22Rv1 (cell line): Measurements from ENCODE around the gene PKNOX1.
"Not testable (repeated sequence)": the region's sequence is repeated elsewhere in the genome, so short reads cannot be mapped to it uniquely, and the experiment has no call there.

Source experiments
- H3K27ac ChIP-seq: fragments of 450-650 bp; 2 replicates; pipeline ENCODE4 v1.5.1; 2017
- CTCF ChIP-seq: fragments of 450-650 bp; IDR thresholded peaks from 2 replicates; pipeline ENCODE4 v1.5.1; 2017; ENCODE audit warnings: mild to moderate bottlenecking
- ZFX ChIP-seq: fragments of 450-650 bp; IDR thresholded peaks from 2 replicates; pipeline ENCODE4 v1.6.1; 2017; ENCODE audit warnings: antibody characterized with exemption, borderline replicate concordance

PKNOX1 gene

GRCh38 chr21:42959728-42960127, 14.6 kb upstream of the PKNOX1 start:
- no peak overlapping the region for H3K27ac ChIP-seq
- no peak for TF ChIP-seq CTCF
- no peak for TF ChIP-seq ZFX

GRCh38 chr21:42962380-42963007, 11.9 kb upstream of the PKNOX1 start:
- no peak overlapping the region for H3K27ac ChIP-seq
- TF ChIP-seq CTCF, result no peak
- TF ChIP-seq ZFX, result no peak

- TF ChIP-seq CTCF, result no peak
- no peak for TF ChIP-seq ZFX
- H3K27ac ChIP-seq, result no peak overlapping the region
Measured at GRCh38 chr21:42964086-42964485, 10.3 kb upstream of the PKNOX1 start.

GRCh38 chr21:42964546-42965210, 9.7 kb upstream of the PKNOX1 start:
- no peak for TF ChIP-seq CTCF
- TF ChIP-seq ZFX, result no peak
- no peak overlapping the region for H3K27ac ChIP-seq

GRCh38 chr21:42965211-42965560, 9.2 kb upstream of the PKNOX1 start:
- no peak for TF ChIP-seq ZFX
- TF ChIP-seq CTCF, result no peak
- no peak overlapping the region for H3K27ac ChIP-seq

- H3K27ac ChIP-seq, result not testable (repeated sequence)
Measured at GRCh38 chr21:42967616-42968015, 6.7 kb upstream of the PKNOX1 start.

- no peak for TF ChIP-seq CTCF
- no peak for TF ChIP-seq ZFX
- no peak overlapping the region for H3K27ac ChIP-seq
Measured at GRCh38 chr21:42969193-42969600, 5.2 kb upstream of the PKNOX1 start.
